HFF-Myc (cell line): ENCODE measurements around the gene CIBAR2.

ENCODE experiments used
- DNase-seq: peaks from one replicate; pipeline ENCODE4 v3.0.0-alpha.2; 2011; ENCODE audit warnings: low read depth; ENCODE audit errors: extremely low read depth
- H3K4me3 ChIP-seq: replicated peaks from 2 replicates; pipeline ENCODE4 v1.5.1; 2011; ENCODE audit warnings: low read depth, mild to moderate bottlenecking, control low read depth, low read length
- CTCF ChIP-seq: IDR thresholded peaks from 2 replicates; pipeline ENCODE4 v1.5.1; 2012; ENCODE audit warnings: mild to moderate bottlenecking, low read depth, low read length, control low read depth; ENCODE audit errors: missing control alignments

CIBAR2 gene

DNA sequence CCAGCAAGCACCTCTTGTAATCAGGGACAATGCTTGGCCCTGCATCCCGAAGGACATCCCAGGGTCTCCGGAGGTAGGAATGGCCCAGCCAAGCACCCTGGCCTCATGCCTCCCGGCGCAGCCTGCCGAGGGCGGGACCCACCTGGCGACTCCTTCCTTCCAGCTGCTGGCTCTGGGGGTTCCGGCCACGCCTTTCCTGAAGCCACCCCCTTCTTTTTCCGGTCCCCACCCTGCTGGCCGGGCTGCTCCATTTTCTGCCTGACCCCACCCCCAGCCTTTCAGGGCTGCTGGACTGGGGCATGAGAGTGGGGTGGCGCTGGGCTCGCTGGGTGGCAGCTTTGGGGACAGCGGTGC lies 22.5 kb upstream of the CIBAR2 start:
- DNase-seq: no peak
- H3K4me3 ChIP-seq: no peak overlapping the region
- TF ChIP-seq CTCF: no peak

GRCh38 chr16:85134076-85134788 lies 22.0 kb upstream of the CIBAR2 start:
- no peak for DNase-seq
- no peak for TF ChIP-seq CTCF

GRCh38 chr16:85133290-85133599 lies 21.0 kb upstream of the CIBAR2 start:
- TF ChIP-seq CTCF: no peak
- DNase-seq: no peak
- no peak overlapping the region for H3K4me3 ChIP-seq

More at GRCh38 chr16:85134076-85134788, 22.0 kb upstream of the CIBAR2 start:
- H3K4me3 ChIP-seq: no peak overlapping the region

- no peak for TF ChIP-seq CTCF
Measured at GRCh38 chr16:85132456-85133289, 20.4 kb upstream of the CIBAR2 start.

GRCh38 chr16:85130705-85131028 lies 18.4 kb upstream of the CIBAR2 start:
- no peak for DNase-seq
- H3K4me3 ChIP-seq: no peak overlapping the region
- TF ChIP-seq CTCF: no peak

More at GRCh38 chr16:85132456-85133289, 20.4 kb upstream of the CIBAR2 start:
- no peak for DNase-seq
- H3K4me3 ChIP-seq: no peak overlapping the region

DNA sequence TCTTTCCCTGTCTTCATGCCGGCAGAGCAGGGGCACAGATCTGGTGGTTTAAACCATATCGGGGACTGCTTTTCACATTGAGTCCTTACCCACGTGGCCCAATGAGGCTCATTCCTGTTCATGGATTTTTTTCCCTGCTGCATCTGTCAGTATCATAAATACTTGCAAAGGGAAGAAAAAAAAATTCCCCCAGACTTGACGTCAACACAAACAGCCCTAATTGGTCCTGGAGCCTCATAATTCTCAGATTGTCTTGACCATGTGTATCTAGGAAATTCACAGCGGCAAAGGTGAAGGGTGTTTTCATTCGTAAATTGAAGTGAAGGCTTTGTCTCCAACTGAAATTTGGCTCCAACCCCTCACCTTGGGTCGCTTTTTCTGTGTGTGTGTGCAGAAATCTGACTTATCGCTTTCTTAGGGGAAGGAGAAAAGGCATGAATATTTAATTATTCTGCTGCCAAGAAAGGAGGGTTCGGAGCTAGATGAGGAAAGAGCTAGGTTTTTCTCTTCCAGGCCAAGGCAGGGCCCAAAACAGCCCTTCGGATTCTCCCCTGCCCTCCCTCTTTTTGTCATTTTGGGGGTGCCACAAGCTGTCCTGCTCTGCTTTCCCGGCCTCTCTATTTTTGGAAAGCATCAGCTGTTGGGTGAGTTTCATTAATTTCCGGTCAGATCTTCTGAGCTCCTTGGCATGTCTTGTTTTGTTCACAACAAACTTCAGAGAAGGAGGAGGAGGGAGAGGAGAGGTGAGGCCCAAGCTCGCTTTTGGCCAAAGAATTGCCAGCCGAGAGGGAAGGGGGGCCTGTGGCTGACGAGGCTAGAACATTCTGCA lies 17.8 kb upstream of the CIBAR2 start:
- DNase-seq: no peak
- no peak overlapping the region for H3K4me3 ChIP-seq
- TF ChIP-seq CTCF: no peak
